Duodenal mucosa (tissue), 2 donors: ENCODE results near the gene MYO3B.

Experiments used
- H3K27ac ChIP-seq: one replicate; pipeline ENCODE4 v1.7.0; 2013; ENCODE audit warnings: low read depth, low read length
- H3K27me3 ChIP-seq, 2 donors: one replicate each; pipeline ENCODE4 v1.7.0; 2013; ENCODE audit warnings: low read length in 2 of 2, control low read depth in 1 of 2; ENCODE audit not compliant: insufficient read depth in 2 of 2, control insufficient read depth in 1 of 2
- H3K36me3 ChIP-seq, 2 donors: one replicate each; pipeline ENCODE4 v1.7.0; 2013; ENCODE audit warnings: low read length in 2 of 2, control low read depth in 1 of 2; ENCODE audit not compliant: insufficient read depth in 2 of 2, control insufficient read depth in 1 of 2
- H3K4me1 ChIP-seq, 2 donors: one replicate each; pipeline ENCODE4 v1.7.0; 2013; ENCODE audit warnings: low read length in 2 of 2, control low read depth in 1 of 2; ENCODE audit not compliant: insufficient read depth in 2 of 2, control insufficient read depth in 1 of 2
- H3K4me3 ChIP-seq, 2 donors: one replicate each; pipeline ENCODE4 v1.7.0; 2013; ENCODE audit warnings: low read length in 2 of 2, low read depth in 1 of 2
- H3K9ac ChIP-seq, 2 donors: one replicate each; pipeline ENCODE4 v1.7.0; 2013; ENCODE audit warnings: low read length in 2 of 2, low read depth in 1 of 2
- H3K9me3 ChIP-seq, 2 donors: one replicate each; pipeline ENCODE4 v1.7.0; 2013; ENCODE audit warnings: low read length in 2 of 2, control low read depth in 1 of 2; ENCODE audit not compliant: control insufficient read depth in 1 of 2

MYO3B gene

DNA sequence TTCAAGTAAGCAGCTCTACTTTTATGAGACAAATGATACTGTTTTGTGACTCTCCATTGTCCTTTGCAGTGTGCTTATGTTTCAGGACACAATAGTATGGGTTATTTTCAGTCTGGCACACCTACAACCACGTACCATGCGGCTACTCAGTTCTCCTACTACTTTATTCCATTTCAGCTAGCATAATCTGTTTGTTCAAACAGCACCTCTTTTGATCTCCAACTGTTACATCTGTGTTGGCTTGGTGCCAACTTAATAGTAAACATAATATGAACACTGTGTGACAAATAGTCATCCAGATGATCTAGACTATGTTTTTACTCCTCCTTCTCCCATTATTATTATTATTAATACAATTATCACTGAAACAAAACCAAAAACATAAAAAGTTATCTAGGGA, 40.5 kb downstream of the MYO3B start:
- Histone ChIP-seq H3K27me3 (no peaks in the 10 kb centered on the region), H3K4me3 (no peak overlapping the region), H3K36me3 (no peaks in the 10 kb centered on the region), H3K9me3 (no peaks in the 10 kb centered on the region), H3K27ac (no peak overlapping the region), H3K9ac (no peak overlapping the region), H3K4me1 (peaks cover 3 to 4% of the 10 kb centered on the region in 2 donors)

DNA sequence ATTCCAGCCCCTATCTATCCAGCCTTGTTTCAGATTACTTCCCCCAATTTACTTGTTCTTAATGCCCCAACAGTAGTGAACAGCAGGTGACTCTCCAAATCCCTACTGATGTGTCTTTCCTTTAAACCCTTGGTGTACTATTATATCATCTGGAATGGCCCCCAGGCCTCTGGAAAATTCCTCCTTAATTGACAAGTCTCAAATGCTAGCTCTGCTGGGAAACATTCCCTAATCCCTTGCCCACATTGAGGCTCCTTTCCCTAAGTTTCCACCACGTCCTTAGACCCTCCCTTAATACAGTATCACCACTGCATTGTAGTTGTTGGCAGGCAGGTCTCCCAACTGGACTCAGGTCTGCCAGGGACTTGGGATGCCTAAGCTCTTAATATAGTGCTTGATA, 41.0 kb downstream of the MYO3B start:
- H3K9ac ChIP-seq, result no peak overlapping the region
- H3K36me3 ChIP-seq, result no peaks in the 10 kb centered on the region
- H3K9me3 ChIP-seq, result no peaks in the 10 kb centered on the region
- H3K4me1 ChIP-seq, result peaks cover 3 to 4% of the 10 kb centered on the region in 2 donors
- no peak overlapping the region for H3K27ac ChIP-seq
- no peaks in the 10 kb centered on the region for H3K27me3 ChIP-seq
- no peak overlapping the region for H3K4me3 ChIP-seq

DNA sequence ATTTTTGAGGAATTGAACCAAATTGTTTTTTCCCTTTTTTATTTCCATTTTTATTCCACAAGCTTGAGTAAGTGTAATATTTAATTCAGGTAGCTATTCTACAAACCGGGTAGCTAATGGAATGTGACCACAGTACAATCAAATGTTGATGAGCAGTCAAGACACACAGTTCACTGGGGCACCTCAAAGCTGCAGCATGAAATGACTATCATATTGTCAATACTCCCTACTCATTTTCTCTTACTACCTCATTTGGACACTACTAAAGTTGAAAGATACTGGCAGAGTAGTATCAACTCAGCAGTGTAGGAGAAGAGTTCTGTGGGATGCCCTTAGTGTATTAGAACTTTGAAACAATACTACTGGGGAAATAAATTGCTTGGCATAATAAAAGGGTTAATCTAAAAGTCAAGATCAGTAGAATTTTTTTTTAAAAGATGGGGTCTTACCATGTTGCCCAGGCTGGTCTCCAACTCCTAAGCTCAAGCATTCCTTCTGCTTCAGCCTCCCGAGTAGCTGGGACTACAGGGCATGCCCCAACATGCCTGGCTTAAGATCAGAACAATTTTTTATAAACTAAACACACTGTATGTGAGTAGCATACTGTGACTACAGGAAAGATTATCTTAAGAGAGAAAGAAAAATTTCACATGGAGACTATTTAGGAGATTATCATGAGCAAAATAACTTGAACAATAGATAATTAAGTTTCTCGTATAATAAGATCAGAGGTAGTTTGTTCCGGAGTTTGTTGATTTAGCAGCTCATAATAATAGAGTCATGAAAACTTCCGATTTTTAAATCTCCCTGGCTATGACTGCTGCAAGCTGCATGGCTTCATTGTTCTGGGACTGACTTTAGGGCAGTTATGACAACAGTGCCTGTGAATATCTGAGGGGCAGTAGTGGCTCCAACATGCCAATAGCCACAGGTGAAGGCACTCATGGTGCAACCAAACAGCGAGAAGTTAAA, 43.7 kb downstream of the MYO3B start:
- Histone ChIP-seq H3K4me1 (peaks cover 3 to 4% of the 10 kb centered on the region in 2 donors), H3K27me3 (no peaks in the 10 kb centered on the region), H3K36me3 (no peaks in the 10 kb centered on the region), H3K9ac (no peak overlapping the region), H3K9me3 (no peaks in the 10 kb centered on the region), H3K27ac (no peak overlapping the region), H3K4me3 (no peak overlapping the region)

DNA sequence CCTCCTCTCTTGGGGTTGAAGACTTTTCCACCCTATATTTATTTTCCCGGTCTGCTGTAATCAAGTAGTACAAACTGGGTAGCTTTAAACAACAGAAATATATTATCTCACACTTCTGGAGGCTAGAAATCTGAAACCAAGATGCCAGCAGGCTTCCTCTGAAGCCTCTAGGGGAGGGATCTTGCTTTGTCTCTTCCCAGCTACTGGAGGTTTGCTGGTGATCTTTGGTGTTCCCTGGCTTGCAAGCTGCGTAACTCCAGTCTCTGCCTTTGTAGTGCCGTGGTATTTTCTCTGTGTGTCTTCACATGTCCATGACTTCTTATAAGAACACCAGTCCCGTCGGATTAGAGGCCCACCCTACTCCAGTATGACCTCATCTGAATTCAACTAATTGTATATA, 44.4 kb downstream of the MYO3B start:
- H3K9ac ChIP-seq, result no peak overlapping the region
- H3K27me3 ChIP-seq, result no peaks in the 10 kb centered on the region
- no peak overlapping the region for H3K4me3 ChIP-seq
- no peak overlapping the region for H3K27ac ChIP-seq
- peaks cover 3 to 4% of the 10 kb centered on the region in 2 donors for H3K4me1 ChIP-seq
- no peaks in the 10 kb centered on the region for H3K36me3 ChIP-seq
- H3K9me3 ChIP-seq, result no peaks in the 10 kb centered on the region

DNA sequence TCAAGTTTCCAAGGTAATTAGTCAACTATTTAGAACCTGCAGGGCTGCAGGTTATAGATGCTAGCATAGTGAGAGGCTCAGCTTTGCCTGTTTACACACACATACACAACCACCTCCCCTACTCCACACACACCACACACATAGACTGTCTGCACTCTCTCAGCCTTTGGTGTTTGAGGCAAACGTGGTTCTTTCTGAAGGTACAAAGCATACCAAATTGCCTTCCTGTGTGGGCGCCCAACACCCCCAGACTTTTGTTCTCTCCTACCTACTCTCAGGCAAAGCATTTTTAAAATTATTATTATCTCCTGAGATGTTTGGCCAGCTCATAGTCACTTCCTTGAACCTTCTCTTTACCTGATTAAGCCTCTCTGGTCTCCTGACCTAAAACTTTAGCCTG, 44.9 kb downstream of the MYO3B start:
- no peaks in the 10 kb centered on the region for H3K9me3 ChIP-seq
- no peaks in the 10 kb centered on the region for H3K36me3 ChIP-seq
- H3K4me1 ChIP-seq, result peaks cover 3 to 4% of the 10 kb centered on the region in 2 donors
- no peak overlapping the region for H3K4me3 ChIP-seq
- no peak overlapping the region for H3K9ac ChIP-seq
- H3K27me3 ChIP-seq, result no peaks in the 10 kb centered on the region
- H3K27ac ChIP-seq, result no peak overlapping the region

DNA sequence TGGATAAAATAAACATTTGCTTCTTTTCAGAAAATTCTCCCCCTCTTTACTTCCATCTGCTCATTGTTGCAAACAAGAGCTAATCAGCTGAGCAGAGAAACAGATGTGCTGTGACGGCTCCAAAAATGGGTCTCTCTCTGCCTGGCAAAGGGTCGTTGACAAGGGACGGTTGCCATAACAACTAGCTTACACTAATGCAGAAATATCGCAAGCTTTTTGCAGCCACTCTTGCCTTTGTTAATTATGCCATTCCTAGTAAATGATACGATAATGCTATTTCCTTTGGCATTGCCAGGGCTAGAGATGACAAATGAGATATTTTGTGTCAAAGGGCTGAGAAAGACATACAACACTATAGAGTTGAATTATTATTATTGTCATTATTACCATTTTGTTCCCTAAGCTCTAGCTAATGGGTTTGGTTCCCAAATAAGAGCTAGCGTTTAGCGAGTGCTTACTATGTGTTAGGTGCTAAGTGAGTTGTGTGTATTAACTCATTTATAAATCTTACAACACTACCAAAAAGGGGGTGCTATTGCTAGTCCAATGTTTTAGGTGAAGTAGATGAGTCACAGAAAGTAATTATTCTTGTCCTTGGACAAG, 46.8 kb downstream of the MYO3B start:
- no peaks in the 10 kb centered on the region for H3K36me3 ChIP-seq
- peaks cover 0 to 3% of the 10 kb centered on the region in 2 donors for H3K4me1 ChIP-seq
- H3K9ac ChIP-seq, result no peak overlapping the region
- H3K9me3 ChIP-seq, result no peaks in the 10 kb centered on the region
- H3K27ac ChIP-seq, result no peak overlapping the region
- H3K27me3 ChIP-seq, result no peaks in the 10 kb centered on the region
- no peak overlapping the region for H3K4me3 ChIP-seq

DNA sequence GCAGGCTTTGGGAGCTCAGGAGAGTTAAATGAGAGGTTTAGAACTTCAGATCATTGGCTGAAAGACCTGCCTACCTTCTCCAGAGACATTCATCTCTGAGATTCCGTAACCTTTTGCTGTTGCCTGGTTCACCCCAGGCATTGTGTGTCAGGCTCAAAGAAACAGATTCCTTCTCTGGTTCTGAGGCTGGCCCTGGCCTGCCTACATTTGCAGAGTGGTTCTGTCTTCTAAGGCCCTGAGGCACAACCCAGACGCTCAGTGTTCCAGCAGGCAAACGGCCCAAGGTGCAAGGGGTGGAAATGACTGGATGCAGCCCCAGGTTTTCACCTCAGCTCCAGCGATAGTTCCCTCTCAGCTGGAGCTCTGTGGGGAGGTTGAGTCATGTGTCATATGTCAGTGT, 48.3 kb downstream of the MYO3B start:
- Histone ChIP-seq H3K4me1 (peaks cover 0 to 3% of the 10 kb centered on the region in 2 donors), H3K9ac (no peak overlapping the region), H3K9me3 (no peaks in the 10 kb centered on the region), H3K27ac (no peak overlapping the region), H3K36me3 (no peaks in the 10 kb centered on the region), H3K4me3 (no peak overlapping the region), H3K27me3 (no peaks in the 10 kb centered on the region)

DNA sequence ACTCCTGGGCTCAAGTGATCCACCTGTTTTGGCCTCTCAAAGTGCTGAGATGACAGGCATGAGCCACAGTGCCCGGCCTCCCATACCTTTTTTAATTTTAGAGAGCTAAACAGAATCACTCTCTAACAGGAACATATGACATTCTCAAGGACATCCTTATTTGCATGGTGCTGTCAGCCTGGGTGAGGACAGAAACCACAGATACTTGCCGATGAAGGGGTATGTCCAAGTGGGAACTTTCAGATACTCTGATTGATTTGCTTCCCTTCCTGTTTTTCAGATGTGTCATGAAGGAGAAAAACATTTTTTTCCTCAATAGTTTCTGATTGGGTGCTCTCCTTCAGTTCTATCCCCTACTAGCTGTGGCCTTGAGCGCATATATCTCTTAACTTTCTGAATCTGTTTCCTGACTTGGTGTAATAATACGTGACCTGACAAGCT, 49.6 kb downstream of the MYO3B start:
- Histone ChIP-seq H3K4me1 (no peaks in the 10 kb centered on the region), H3K9ac (no peak overlapping the region), H3K9me3 (no peaks in the 10 kb centered on the region), H3K27me3 (no peaks in the 10 kb centered on the region), H3K36me3 (no peaks in the 10 kb centered on the region), H3K27ac (no peak overlapping the region), H3K4me3 (no peak overlapping the region)

DNA sequence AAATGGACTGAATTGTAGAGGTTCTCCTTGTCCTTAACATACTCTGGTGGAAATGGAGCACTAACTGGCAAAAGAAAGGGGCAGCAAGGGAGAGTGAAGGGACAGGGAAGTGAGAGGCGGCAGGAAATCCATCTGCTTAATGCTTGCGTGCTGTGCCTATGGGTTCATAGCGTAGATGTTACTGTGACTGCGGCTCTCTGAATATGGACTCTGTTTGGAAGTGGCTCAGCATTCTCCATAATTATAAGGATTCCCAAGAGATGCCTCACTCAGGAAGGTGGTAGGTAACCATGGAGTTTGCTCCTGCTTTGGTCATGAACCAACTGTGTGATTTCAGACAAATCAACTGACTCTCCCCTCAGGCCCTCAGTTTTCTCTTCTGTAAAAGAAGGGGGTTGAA, 50.0 kb downstream of the MYO3B start:
- Histone ChIP-seq H3K4me3 (no peak overlapping the region), H3K9ac (no peak overlapping the region), H3K4me1 (no peaks in the 10 kb centered on the region), H3K27me3 (no peaks in the 10 kb centered on the region), H3K36me3 (no peaks in the 10 kb centered on the region), H3K9me3 (no peaks in the 10 kb centered on the region), H3K27ac (no peak overlapping the region)

DNA sequence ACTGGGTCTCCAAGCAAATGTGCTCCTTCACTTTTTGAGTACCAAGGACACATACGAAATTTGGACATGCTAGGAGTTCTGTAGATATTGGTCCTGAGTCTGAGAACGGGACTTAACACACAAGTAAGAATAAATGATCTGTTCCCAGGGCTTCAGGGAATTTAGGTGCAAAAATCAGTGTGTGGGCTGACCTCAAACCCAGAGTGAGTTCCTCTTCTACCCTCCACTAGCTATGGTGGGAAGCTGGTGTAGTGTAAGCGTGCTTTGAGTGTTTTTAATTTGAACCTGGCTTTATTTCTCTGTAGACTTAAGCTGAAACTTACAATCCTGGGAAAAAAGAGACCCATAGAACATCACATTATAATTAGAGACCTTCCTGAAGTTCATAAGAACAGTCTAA, 50.5 kb downstream of the MYO3B start:
- H3K4me1 ChIP-seq, result no peaks in the 10 kb centered on the region
- no peak overlapping the region for H3K27ac ChIP-seq
- no peaks in the 10 kb centered on the region for H3K27me3 ChIP-seq
- no peaks in the 10 kb centered on the region for H3K9me3 ChIP-seq
- no peak overlapping the region for H3K9ac ChIP-seq
- no peaks in the 10 kb centered on the region for H3K36me3 ChIP-seq
- no peak overlapping the region for H3K4me3 ChIP-seq
